KG1 (cell line): ENCODE results near the gene STAT5B.
"Not testable (repeated sequence)": the region's sequence is repeated elsewhere in the genome, so short reads cannot be mapped to it uniquely, and the experiment has no call there.

Source experiments
- DNase-seq: peaks from one replicate; lab custom pipeline; 2025; lab: John Stamatoyannopoulos, UW

STAT5B gene

DNA sequence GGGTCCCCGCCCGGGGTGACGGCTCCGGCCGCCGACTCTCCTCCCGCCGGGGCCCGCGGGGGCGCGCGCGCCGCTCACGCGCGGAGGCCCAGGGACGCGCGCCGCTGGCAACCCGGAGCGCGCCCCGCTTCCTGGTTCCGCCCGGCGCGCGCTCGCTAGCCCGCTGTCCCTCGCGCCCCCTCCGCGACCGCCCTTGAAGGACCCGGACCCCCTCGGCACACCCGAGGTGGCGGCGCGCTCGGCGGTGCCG lies at the start of gene STAT5B:
Gene STAT5B (minus strand): TSS at position 33 of the 250 bp plus-strand sequence. CDS start 44,264 bp downstream, outside the sequence.
- peak; percentile 18 for DNase-seq

DNA sequence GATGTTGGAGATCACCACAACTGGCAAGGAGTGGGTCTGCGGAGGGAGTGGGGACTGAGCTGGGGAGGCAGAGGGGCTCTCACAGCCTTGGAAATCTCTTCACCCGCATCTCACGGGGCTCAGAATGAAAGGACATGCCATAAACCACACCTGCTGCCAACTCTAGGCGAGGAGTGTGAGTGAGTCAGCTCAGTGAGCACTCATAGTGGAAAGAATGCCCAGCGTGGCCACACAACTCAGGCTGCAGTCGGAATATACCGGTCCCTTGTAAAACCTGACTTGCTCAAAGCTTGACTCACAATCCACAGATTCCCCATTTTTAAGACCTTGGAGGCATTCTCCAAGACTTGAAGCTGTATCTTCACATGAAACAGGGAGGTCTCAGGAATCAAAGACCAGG lies 48.8 kb upstream of the STAT5B start:
- no peak for DNase-seq

GRCh38 chr17:42323268-42323773 lies 47.1 kb upstream of the STAT5B start:
- no peak for DNase-seq

DNA sequence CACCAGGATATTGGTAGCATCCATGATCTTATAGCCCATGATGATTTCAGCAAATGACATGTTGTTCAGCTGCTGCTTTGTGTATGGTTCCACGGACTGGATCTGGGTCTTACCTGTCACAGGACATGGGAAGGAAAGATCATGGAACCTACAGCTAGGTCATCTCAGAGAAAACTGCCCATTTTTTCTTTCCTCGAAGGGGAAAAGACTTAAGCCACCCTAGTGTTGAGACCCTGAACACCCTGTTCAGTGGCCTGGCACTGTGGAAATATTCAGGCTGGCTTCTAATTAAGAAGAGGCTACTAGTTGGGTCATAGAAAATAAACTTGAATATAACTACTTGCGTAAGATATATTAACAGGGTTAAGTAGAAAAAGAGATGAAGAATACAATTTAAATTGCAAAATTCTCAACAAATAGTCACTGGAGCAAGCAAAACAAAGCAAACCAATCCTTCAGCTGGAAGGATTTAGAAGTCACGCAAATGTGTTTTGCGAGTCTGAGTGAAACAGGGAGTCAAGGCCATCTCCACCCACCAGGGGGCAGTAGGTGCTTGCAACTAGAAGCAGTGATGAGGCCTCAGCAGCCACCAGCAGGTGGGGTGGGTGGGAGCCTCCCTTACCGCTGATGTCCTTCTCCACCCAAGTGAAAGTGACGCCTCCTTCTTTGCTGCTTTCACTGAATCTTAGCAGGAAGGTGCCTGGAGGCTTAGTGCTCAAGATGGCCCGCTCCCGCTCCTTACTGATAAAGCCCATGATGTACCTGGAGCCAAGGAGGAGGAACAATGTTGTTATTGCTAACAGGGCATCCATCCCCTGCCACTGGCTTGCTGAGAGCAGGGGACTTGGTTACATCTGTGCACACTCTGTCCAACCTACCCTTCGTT lies 46.4 kb upstream of the STAT5B start:
- DNase-seq = peak; percentile 95

DNA sequence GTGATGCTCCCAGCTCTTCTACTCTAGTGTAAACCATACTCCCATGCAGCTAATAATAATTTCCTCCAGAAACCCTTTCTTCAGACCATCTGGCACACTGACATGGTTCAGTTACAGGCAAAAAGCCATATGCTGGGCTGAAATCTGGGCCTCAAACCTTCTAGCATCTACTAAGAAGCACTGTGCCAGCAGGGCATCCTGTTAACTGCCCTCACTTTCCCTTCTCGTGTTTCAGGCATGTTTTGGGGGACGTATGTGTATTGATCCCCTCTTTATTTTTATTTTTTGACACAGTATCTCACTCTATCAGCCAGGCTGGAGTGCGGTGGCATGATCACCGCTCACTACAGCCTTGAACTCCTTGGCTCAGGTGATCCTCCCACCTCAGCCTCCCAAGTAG lies 45.4 kb upstream of the STAT5B start:
- no peak for DNase-seq

DNA sequence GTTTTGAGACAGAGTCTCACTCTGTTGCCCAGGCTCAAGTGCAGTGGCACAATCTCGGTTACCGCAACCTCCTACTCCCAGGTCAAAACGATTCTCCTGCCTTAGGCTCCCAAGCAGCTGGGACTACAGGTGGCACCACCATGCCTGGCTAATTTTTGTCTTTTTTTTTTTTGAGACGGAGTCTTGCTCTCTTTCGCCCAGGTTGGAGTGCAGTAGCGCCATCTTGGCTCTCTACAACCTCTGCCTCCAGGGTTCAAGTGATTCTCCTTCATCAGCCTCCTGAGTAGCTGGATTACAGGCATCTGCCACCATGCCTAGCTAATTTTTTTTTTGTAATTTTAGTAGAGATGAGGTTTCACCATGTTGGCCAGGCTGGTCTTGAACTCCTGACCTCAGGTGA lies 41.8 kb upstream of the STAT5B start:
- DNase-seq = not testable (repeated sequence)

GRCh38 chr17:42317266-42317845 lies 41.2 kb upstream of the STAT5B start:
- no peak for DNase-seq

DNA sequence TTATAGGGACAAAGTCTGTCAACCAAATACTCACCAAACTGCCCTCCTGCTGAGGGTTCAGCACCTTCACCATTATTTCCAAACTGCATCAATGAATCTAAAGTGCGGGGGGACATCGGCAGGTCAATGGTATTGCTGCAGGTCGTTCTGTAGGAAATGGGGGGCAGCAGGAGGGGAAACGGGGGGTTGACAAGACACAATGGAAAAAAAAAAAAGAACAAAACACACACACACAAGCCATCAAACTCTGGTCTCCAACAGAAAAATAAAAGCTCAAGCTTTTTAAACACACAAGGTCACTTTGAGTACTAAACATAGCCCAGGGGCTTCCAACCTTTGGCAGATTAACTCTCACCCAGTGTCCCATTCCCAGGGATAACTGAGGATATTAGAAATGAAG lies 40.6 kb upstream of the STAT5B start:
- no peak for DNase-seq

DNA sequence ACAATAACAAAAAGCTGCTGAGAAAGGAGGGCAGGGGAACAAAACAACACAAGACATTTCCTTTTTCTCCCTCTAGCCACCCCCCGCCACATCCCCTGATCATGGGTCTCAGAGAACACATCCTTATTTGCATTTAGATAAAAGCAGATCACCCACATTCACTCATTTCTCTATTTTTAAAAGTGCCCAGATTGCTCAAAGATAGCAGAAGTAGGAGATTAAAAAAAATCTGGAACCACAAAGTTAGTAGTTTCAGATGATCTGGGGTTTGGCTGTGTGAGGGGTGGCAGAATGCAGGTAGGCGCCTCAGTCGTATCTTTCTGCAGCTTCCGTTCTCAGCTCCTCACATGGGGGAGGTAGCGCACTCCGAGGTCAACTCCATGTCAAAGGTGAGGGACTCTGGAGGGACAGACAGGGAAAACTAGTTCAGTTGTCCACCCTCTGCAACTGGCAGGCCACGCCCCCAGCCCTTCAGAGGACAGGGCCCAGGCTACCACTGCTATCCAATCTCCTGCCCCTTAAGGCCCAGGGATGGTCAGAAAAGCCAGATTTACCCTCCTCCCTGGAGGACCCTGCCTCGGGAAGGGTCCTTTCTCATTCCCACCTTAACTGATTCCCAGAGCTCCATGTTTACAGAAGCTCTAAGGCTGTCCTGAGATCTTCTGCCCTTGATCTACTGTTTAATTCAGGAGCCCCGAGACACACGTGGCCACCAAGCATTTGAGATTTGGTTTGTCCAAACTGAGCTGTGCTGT lies 39.4 kb upstream of the STAT5B start:
- DNase-seq = no peak

- DNase-seq = no peak
Observed at GRCh38 chr17:42313773-42314566, 37.8 kb upstream of the STAT5B start.

- no peak for DNase-seq
Observed at GRCh38 chr17:42313389-42313772, 37.2 kb upstream of the STAT5B start.

GRCh38 chr17:42312285-42313130 lies 36.3 kb upstream of the STAT5B start:
- DNase-seq = peak; percentile 90

GRCh38 chr17:42312035-42312284 lies 35.8 kb upstream of the STAT5B start:
- DNase-seq = no peak

- peak; percentile 24 for DNase-seq
Observed at GRCh38 chr17:42311240-42312034, 35.2 kb upstream of the STAT5B start.

GRCh38 chr17:42310787-42311215 lies 34.6 kb upstream of the STAT5B start:
- DNase-seq = no peak

GRCh38 chr17:42309986-42310786 lies 34.0 kb upstream of the STAT5B start:
- DNase-seq = no peak

GRCh38 chr17:42309142-42309541 lies 33.0 kb upstream of the STAT5B start:
- DNase-seq = no peak

DNA sequence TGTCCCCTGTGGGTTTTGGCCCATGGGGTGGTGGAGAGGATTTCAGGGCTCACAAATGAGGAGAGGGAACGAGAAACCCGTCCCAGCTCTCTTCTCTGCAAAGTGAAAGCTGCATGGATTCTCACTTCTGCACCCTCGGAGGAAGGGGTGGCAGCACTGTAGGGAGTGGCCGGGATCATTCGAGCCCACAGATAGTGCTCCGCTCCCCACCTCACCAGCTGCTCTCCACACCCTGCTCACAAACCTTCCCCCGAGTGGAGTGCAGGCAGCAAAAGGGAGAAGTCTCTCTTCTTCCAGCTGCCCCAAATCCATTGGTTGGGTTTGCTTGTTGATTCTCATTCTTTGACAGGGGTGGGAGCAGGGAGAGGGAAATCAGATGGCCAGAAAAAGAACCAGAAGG lies 32.3 kb upstream of the STAT5B start:
- DNase-seq = no peak

- no peak for DNase-seq
Observed at GRCh38 chr17:42307362-42307927, 31.3 kb upstream of the STAT5B start.

DNA sequence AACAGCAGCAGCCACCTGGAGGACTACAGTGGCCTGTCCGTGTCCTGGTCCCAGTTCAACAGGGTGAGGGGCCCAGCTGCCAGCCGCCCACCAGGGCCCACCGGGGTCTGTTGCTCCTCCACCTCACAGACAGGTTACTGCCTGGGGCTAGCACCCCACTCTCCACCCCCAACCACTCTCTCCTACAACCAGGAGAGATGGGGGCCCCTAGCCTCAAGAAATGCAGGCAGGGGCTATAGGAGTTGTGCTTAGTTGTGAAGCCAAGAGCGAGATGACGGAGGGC lies 30.1 kb upstream of the STAT5B start:
- DNase-seq = no peak
